HG03442 (cell line): ENCODE results near the gene MAPK11.

ENCODE experiments used
- ATAC-seq: cut with Tn5 transposase; IDR thresholded peaks from one replicate; pipeline ENCODE4 v1.9.1; 2021; ENCODE audit warnings: mild to moderate bottlenecking, moderate library complexity; ENCODE audit not compliant: unreplicated experiment

Gene MAPK11

GRCh38 chr22:50296658-50297490 is 26.7 kb upstream of the MAPK11 start:
- no peak for ATAC-seq

- no peak for ATAC-seq
Observed at GRCh38 chr22:50294319-50294656, 24.1 kb upstream of the MAPK11 start.

DNA sequence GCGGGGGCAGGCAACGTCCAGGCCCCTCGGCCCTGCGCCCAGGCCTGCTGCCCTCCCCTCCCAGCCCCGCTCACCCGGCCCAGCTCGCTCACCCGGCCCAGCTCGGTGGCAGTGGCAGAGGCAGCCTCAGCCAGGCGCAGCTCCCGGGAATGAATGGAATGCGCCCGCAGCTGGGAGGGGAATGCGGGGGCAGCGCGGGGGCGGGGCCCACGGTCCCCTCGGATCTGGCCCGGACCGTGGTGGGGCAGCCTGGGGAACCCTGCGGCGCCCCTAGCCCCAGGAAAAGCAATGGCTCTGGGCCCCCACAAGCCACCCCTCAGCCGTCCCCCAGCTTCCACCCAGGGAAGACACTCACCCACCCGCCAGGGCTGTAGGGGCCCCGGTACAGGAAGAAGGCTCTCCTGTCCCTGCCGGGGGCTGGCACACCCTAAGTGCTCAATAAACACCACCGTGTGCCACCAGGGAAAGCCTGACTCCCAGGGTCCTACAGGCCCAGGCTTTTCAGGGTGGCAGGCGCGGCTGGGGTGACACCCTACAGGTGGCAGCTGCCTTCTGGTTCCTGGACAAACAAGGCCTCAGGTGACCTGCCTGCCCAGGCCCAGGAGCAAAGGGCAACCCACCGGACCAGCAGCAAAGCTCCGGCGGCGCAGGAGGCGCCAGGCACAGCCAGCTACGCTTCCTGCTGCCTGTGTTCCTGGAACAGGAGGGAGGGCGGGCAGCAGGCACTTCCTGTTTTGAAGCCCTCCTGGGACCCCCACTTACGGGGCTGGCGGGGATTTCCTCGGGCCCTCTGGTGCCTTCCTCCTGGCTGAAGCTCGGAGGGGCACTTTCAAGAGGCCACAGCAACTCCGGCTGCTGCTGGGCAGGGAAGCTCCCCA is 23.5 kb upstream of the MAPK11 start:
- no peak for ATAC-seq

DNA sequence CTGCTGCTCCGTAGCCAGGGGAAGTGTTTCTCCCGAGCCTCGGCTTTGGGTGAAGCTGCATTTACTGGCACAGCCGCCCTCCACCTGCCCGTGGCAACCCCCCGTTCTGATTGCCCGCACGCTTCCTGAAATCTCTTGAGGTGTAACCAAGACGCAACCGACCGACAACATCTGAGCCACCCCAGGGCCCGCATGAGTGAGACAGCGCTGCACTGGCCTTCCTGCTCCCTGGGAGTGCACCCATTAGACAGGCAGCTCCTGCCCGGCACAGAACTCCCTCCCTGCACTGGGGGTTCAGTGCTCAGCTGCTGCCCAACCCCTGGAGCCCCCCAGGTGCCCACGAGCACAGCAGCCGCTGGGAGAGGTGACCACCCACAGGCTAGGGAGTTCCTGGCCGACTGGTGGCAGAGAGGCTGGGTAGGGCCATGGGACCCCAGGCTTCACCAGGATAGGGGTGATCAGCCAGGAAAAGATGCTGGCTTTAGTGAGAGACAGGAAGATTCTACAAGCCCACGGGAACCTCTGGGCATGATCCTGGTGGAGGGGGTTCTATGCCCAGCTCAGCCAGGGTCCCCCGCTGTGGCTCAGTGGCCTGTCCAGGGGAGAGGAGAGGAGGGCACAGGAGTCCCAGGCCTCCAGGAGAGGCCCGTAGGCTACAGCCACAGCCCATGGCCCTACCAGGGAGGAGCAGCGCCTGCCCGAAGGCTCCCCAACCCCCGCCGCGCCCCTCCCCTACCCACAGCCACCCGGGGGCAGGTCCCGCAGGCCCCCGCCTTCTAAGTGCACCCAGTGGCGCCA is 22.7 kb upstream of the MAPK11 start:
- no peak for ATAC-seq

GRCh38 chr22:50289942-50290630 is 19.9 kb upstream of the MAPK11 start:
- no peak for ATAC-seq

DNA sequence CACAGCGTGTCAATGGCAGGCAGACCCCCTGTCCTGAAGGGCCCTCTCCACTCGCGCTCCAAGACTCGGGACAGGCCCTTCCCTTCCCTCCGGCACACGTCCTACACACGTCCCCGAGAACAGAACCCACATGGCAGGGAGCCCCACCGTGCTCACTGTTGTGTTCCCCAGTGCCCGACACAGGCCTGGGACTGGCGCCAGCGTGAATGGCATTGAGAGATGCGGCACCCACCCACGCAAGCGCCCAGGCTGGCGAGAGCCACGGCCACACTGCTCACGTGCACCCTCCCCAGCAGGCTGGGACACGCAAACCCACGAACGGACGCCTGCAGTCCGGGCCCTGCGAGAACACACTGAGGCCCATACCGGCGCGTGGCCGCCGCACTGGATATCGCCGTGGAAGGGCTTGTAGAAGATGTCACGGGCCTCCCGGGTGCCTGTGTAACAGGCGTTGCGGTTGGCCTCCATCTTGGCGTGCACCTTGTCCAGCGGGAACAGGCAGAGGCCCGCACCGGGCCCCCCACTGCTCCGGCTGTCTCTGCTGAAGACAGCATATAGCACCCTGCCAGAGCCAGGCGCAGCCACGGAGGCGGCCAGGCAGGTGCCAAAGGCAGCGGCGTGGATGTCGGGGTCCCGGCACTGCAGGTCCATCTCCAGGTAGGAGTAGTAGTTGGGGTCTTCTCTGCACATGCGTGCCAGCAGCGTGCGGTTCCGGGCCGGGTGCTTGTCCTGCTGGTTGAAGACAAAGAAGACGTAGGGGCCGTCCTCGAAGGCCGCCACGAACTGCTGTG is 19.2 kb upstream of the MAPK11 start:
- ATAC-seq, result no peak

DNA sequence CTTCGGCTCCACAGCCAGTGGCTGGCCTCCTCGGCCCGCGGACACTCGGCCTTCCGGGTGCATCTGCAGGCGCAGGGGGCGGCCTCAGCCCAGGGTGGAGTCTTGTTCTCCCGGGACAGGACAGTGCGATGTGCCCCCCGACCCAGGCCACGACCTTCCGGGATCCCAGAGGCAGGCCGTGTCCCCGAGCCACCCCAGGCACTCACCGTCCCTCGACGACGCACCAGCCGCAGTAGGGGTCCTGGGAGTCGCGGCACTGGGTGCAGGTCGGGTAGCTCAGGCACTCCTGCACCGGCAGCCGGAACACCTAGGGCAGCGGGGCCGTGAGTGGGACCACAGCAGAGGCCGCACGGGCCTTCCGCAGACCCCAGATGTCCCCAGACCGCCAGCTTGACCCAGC is 17.6 kb upstream of the MAPK11 start:
- ATAC-seq, result no peak

- ATAC-seq, result no peak
Observed at GRCh38 chr22:50286701-50287318, 16.6 kb upstream of the MAPK11 start.

DNA sequence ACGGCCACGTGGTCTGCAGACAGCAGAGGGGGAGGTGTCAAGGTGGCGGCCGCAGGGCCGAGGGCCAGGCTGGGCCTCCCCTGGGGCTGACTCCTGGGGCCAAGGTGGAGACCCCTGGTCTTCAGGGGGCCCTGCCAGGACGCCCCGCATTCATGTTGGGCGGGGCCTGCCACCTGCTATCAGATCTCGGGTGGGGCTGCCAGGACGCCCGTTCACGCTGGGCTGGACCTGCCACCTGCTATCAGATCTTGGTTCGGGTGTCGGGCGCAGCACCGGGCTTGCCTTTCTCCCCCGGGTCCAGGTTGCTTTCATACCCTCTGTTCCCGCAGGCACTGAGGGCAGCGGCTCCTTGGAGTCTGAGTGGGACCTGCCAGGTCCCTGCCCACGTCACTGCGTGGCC is 16.1 kb upstream of the MAPK11 start:
- ATAC-seq, result no peak

DNA sequence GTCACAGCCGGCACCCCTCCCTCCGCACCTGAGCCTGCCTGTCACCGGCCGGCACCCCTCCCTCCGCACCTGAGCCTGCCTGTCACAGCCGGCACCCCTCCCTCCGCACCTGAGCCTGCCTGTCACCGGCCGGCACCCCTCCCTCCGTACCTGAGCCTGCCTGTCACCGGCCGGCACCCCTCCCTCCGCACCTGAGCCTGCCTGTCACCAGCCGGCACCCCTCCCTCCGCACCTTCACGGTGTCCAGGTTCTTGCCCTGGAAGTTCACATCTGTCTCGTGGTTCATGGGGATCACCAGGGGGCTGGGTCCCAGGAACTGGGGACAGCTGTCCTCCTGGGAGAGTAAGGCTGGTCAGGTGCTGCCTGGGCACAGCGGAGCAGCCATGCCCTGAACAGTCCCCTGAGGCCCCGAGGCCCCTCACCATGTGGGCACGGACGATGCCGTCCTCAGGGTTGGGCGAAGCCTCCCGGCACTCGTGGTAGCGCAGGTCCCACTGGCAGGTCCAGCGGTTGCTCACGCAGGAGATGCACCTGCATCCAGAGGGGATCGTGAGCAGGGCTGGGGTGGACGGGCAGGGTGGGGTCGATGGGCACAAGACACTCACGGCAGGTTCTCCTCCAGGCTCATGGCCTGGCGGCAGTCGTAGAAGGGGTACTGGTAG is 15.5 kb upstream of the MAPK11 start:
- ATAC-seq, result no peak

DNA sequence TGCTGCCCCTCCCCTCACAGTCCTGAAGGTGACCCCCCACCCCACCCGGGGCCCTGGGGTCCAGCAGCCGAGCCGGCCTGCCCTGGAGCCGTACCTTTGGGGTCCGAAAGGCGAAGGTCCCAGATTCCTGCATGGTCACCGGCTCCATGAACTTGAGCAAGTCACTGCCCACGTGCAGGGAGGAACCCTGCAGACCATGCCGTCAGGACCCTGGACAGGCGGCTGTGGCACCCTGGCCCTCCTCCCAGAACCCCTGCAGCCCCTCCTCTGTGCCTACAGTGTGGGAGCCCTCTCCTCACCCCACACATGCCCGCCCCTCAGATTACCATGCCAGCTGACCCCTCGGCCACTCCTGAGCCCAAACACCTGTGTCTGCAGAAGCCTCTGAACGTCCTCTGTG is 14.3 kb upstream of the MAPK11 start:
- no peak for ATAC-seq

DNA sequence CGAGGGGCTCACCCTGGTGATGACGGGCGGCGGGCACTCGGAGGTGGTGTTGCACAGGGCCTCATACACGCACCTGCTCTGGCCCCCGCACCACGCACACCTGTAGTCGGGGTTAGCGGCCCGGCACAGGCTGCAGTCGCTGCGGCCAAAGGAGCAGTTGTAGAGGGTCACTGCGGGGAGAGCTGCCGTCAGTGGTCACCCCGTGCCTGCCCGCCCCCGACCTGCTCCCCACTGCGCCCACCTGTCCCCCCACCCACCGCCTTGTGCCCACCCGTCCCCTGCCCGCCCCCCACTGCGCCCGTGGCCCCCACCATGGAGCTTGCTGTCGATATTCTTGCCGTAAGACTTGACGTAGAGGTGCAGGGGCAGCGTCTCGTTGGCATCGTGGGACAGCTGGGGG is 13.6 kb upstream of the MAPK11 start:
- ATAC-seq, result no peak

DNA sequence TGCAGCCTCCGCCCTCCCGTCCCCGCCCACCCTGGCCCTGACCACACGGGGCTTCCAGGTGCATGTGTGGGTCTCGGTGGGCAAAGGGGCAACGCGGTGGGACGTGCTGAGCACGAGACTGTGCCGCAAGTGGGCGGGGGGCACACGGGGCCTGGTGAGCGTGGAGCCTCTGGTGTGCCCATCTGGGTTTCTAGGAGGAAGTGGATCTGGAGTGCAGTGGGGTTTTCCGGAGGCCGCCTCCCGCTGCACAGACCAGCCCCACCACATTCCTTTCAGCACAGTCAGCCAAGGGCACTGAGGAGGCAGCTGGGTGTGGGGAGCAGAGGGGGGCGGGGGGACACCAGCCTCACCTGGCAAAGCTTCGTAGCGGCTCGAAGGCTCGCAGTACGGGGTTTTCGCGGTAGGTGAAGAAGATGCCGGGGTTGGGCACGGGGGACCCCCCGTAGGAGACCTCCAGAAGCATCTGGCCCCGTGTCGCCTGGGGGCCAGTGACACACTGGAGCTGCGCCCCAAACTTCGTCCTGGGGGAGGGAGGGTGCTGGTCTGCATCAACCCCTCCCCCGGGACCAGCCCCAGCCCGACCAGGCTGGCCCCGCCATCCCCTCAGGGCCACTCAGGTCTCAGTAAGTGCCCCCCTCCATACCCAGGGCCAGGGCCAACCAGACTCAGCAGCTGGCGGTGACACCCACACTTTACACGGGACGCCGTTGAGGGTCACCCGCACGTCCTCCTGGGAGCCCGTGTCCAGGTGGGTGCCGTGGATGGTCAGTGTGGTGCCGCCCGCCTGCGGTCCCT is 12.4 kb upstream of the MAPK11 start:
- no peak for ATAC-seq

GRCh38 chr22:50281957-50282356 is 11.8 kb upstream of the MAPK11 start:
- ATAC-seq, result no peak

GRCh38 chr22:50281384-50281760 is 11.2 kb upstream of the MAPK11 start:
- no peak for ATAC-seq

DNA sequence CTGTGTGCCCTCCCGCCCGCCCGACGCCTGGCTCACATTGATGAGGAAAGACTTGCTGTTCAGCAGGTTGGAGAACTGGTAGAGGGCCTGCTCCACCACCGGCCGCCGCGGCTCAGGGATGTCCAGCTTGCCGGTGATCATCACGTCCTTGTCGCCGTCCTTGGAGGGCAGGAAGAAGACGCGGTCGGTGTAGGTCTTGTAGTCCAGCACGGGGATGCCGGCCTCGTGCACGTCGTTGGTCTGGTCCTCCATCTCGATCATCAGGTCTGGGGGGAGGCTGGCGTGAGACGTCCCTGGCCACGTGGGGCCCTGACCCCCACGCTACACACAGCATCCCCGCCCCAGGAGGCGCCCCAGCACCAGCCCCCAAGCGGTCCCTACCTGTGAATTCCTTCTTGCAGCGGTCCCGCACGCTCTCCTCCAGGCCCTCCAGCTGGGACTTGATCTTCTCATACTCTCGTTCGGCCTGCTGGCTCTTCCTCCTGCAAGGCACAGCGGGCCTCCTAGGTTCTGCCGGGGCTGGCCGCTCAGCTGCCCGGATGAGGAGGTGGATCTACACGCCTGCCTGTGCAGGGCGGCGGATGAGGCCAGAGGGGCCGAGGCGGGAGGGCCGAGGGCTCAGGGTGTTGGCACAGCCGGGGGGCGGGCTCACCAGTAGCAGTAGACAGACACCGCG is 10.7 kb upstream of the MAPK11 start:
- no peak for ATAC-seq

GRCh38 chr22:50280022-50280707 is 10.0 kb upstream of the MAPK11 start:
- no peak for ATAC-seq
